ENCODE data around the gene HDAC2. TPM values are rescaled to one million over a fixed set of nuclear protein-coding genes. Genes with fewer than 3 reads are reported as not detected.

The HDAC2 gene
- total and polyA plus RNA-seq, 2 experiments from 2014 or later: 343 to 355 TPM

- no peak for TF ChIP-seq EZH2phosphoT487 (IDR thresholded peaks at IDR 0.05; ENCODE audit: unreplicated experiment)
- no peak for TF ChIP-seq ETS1 (IDR thresholded peaks at IDR 0.05)
- TF ChIP-seq REST (IDR thresholded peaks at IDR 0.05; ENCODE audit: unreplicated experiment): no peak
- no peak for TF ChIP-seq ZNF331 (CRISPR knock-in tag; IDR thresholded peaks at IDR 0.05; ENCODE audit: low read depth)
Observed at GRCh38 chr6:113960795-113961194, 10.2 kb downstream of the HDAC2 start (continued).

GRCh38 chr6:113959235-113959634 lies 11.7 kb downstream of the HDAC2 start:
- Histone ChIP-seq H3K9me2 (ENCODE audit: insufficient read depth) (no peaks in the 10 kb centered on the region), H3K36me3 (ENCODE audit: insufficient read depth) (peaks cover 30% of the 10 kb centered on the region; the same call in 1 of the 2 replicates), H3K27ac (ENCODE audit: low read depth) (no peak overlapping the region), H3K4me1 (ENCODE audit: insufficient read depth) (peaks cover 31% of the 10 kb centered on the region), H4K20me1 (replicated peaks; ENCODE audit: insufficient read depth) (peaks cover 60% of the 10 kb centered on the region), H3K4me2 (0 out of 2 replicates have a peak overlapping the region, but pooled peaks have one; percentile 31), H3K27me3 (ENCODE audit: insufficient read depth) (no peaks in the 10 kb centered on the region), H3K79me2 (replicated peaks; ENCODE audit: insufficient read depth) (peaks cover 100% of the 10 kb centered on the region), H3K4me3 (no peak overlapping the region), H2AFZ (no peak overlapping the region), H3F3A (replicated peaks; ENCODE audit: low read depth) (no peaks in the 10 kb centered on the region)
- Mint-ChIP-seq H3K27ac (no peak overlapping the region), H3K36me3 (ENCODE audit: low read depth) (peaks cover 46% of the 10 kb centered on the region), H3K4me3 (no peak overlapping the region), H3K27me3 (ENCODE audit: insufficient read depth, low read depth, poor library complexity) (no peaks in the 10 kb centered on the region), H3K4me1 (peaks cover 34% of the 10 kb centered on the region), H3K9me3 (no peaks in the 10 kb centered on the region)
- TF ChIP-seq CTCF (conservative IDR thresholded peaks at IDR 0.05; ENCODE audit: low read depth in 2 of 2) (no peak), EZH2 (IDR thresholded peaks at IDR 0.05; ENCODE audit: low read depth, unreplicated experiment) (no peak), NANOG (IDR thresholded peaks at IDR 0.05; ENCODE audit: borderline replicate concordance) (no peak)
- DNase-seq (ENCODE audit: low spot score) (no peak), ATAC-seq (no peak)
